Gastrocnemius medialis (tissue), 4 donors: ENCODE results near the gene USHBP1.

ENCODE experiments used
- CTCF ChIP-seq, 5 experiments: fragments of 450-650 bp in 3 of 5; fragments of 200-600 bp in 2 of 5; sonication (generic) in 2 of 5; IDR thresholded peaks in 4 of 5; conservative IDR thresholded peaks in 1 of 5; 1 replicate in 4 of 5; 2 replicates in 1 of 5; pipeline ENCODE4 v1.5.1; 2016 to 2019; ENCODE audit warnings: antibody characterized with exemption in 5 of 5, mild to moderate bottlenecking in 3 of 5, moderate library complexity in 3 of 5
- POLR2A ChIP-seq, 2 donors: fragments of 450-650 bp; IDR thresholded peaks; one replicate each; pipeline ENCODE4 v1.6.1; 2017; ENCODE audit warnings: antibody characterized with exemption in 2 of 2, mild to moderate bottlenecking in 2 of 2, moderate library complexity in 2 of 2

- TF ChIP-seq POLR2A (IDR thresholded peaks at IDR 0.05) (no peak), CTCF (IDR thresholded peaks at IDR 0.05 in 4 of 5, conservative IDR thresholded peaks at IDR 0.05 in 1 of 5) (no peak)
Measured at GRCh38 chr19:17210296-17210695, 54.2 kb downstream of the USHBP1 start.
